ENCODE data around the gene FSTL5. TPM values are rescaled to one million over a fixed set of nuclear protein-coding genes. Genes with fewer than 3 reads are reported as not detected.
"Not testable (repeated sequence)": the region's sequence is repeated elsewhere in the genome, so short reads cannot be mapped to it uniquely, and the experiment has no call there.

The FSTL5 gene
- total RNA-seq, 1 experiment from 2014 or later: not detected

GRCh38 chr4:162104459-162105124 lies 59.2 kb downstream of the FSTL5 start:
- Histone ChIP-seq H4K20me1 (ENCODE audit: insufficient read depth) (peaks cover 2% of the 10 kb centered on the region; the same call in 1 of the 2 replicates), H3K27ac (ENCODE audit: low read depth, low read length) (no peak overlapping the region), H3K4me1 (ENCODE audit: control insufficient read depth in 1 of 2, insufficient read depth in 2 of 2, low read length in 2 of 2) (no peaks in the 10 kb centered on the region), H2AFZ (ENCODE audit: low read depth, low read length, poor library complexity, severe bottlenecking) (no peak overlapping the region), H3K4me3 (replicated peaks in 1 of 2; ENCODE audit: low read depth in 1 of 2, low read length in 2 of 2) (no peak overlapping the region), H3K27me3 (ENCODE audit: insufficient read depth, low read length) (no peaks in the 10 kb centered on the region), H3K9ac (ENCODE audit: low read length) (no peak overlapping the region), H3K9me3 (ENCODE audit: control insufficient read depth in 1 of 2, insufficient read depth in 1 of 2, low read depth in 1 of 2, low read length in 2 of 2) (no peaks in the 10 kb centered on the region), H3K36me3 (ENCODE audit: control insufficient read depth in 1 of 2, insufficient read depth in 2 of 2, low read length in 2 of 2) (no peaks in the 10 kb centered on the region), H3K4me2 (ENCODE audit: low read length) (no peak overlapping the region), H3K79me2 (ENCODE audit: insufficient read depth, low read length) (no peaks in the 10 kb centered on the region), H3K9me2 (ENCODE audit: insufficient read depth) (no peaks in the 10 kb centered on the region)
- DNase-seq (ENCODE audit: low read depth, low spot score) (no peak), ATAC-seq (no peak)
- ChIA-PET RAD21 (ENCODE audit: low non-redundant PET in 1 of 2, low total read pairs in 2 of 2, uncharacterized antibody in 2 of 2, unreplicated experiment in 2 of 2) (no interaction called here), CTCF (no interaction called here), POLR2A (no interaction called here)
- TF ChIP-seq CEBPB (IDR thresholded peaks at IDR 0.05; ENCODE audit: low read depth) (no peak), ZNF274 (IDR thresholded peaks at IDR 0.05; ENCODE audit: low read depth, low read length) (no peak)
- BruUV-seq (replicated peaks): no TSS peak
- intact Hi-C loops (cut with micrococcal nuclease): no loop called here

- BruUV-seq (replicated peaks); H3K4me3 ChIP-seq (replicated peaks in 1 of 2; ENCODE audit: low read depth in 1 of 2, low read length in 2 of 2); CTCF ChIA-PET; H3K79me2 ChIP-seq (ENCODE audit: insufficient read depth, low read length); DNase-seq (ENCODE audit: low read depth, low spot score); H3K36me3 ChIP-seq (ENCODE audit: control insufficient read depth in 1 of 2, insufficient read depth in 2 of 2, low read length in 2 of 2); ATAC-seq; H2AFZ ChIP-seq (ENCODE audit: low read depth, low read length, poor library complexity, severe bottlenecking); H3K9me3 ChIP-seq (ENCODE audit: control insufficient read depth in 1 of 2, insufficient read depth in 1 of 2, low read depth in 1 of 2, low read length in 2 of 2); H3K27ac ChIP-seq (ENCODE audit: low read depth, low read length); H3K27me3 ChIP-seq (ENCODE audit: insufficient read depth, low read length); H3K4me2 ChIP-seq (ENCODE audit: low read length); H3K4me1 ChIP-seq (ENCODE audit: control insufficient read depth in 1 of 2, insufficient read depth in 2 of 2, low read length in 2 of 2); H3K9me2 ChIP-seq (ENCODE audit: insufficient read depth); intact Hi-C loops (cut with micrococcal nuclease); RAD21 ChIA-PET (ENCODE audit: low non-redundant PET in 1 of 2, low total read pairs in 2 of 2, uncharacterized antibody in 2 of 2, unreplicated experiment in 2 of 2); POLR2A ChIA-PET; H3K9ac ChIP-seq (ENCODE audit: low read length); H4K20me1 ChIP-seq (ENCODE audit: insufficient read depth): not testable (repeated sequence)
Measured at GRCh38 chr4:162103908-162104307, 59.9 kb downstream of the FSTL5 start.

- Histone ChIP-seq H4K20me1 (ENCODE audit: insufficient read depth) (no peaks in the 10 kb centered on the region), H3K4me3 (replicated peaks in 1 of 2; ENCODE audit: low read depth in 1 of 2, low read length in 2 of 2) (no peak overlapping the region), H3K27ac (ENCODE audit: low read depth, low read length) (no peak overlapping the region), H3K27me3 (ENCODE audit: insufficient read depth, low read length) (no peaks in the 10 kb centered on the region), H3K36me3 (ENCODE audit: control insufficient read depth in 1 of 2, insufficient read depth in 2 of 2, low read length in 2 of 2) (no peaks in the 10 kb centered on the region), H3K9me2 (ENCODE audit: insufficient read depth) (no peaks in the 10 kb centered on the region), H2AFZ (ENCODE audit: low read depth, low read length, poor library complexity, severe bottlenecking) (no peak overlapping the region), H3K9ac (ENCODE audit: low read length) (no peak overlapping the region), H3K4me1 (ENCODE audit: control insufficient read depth in 1 of 2, insufficient read depth in 2 of 2, low read length in 2 of 2) (no peaks in the 10 kb centered on the region), H3K79me2 (ENCODE audit: insufficient read depth, low read length) (no peaks in the 10 kb centered on the region), H3K9me3 (ENCODE audit: control insufficient read depth in 1 of 2, insufficient read depth in 1 of 2, low read depth in 1 of 2, low read length in 2 of 2) (no peaks in the 10 kb centered on the region), H3K4me2 (ENCODE audit: low read length) (no peak overlapping the region)
- intact Hi-C loops (cut with micrococcal nuclease): no loop called here
- no TSS peak for BruUV-seq (replicated peaks)
- ChIA-PET POLR2A (no interaction called here), CTCF (no interaction called here), RAD21 (ENCODE audit: low non-redundant PET in 1 of 2, low total read pairs in 2 of 2, uncharacterized antibody in 2 of 2, unreplicated experiment in 2 of 2) (no interaction called here)
- ATAC-seq (no peak), DNase-seq (ENCODE audit: low read depth, low spot score) (no peak)
- TF ChIP-seq SIN3A (IDR thresholded peaks at IDR 0.05; ENCODE audit: low read depth) (no peak), CBX3 (IDR thresholded peaks at IDR 0.05; ENCODE audit: low read depth) (no peak), ATF3 (IDR thresholded peaks at IDR 0.05) (no peak), CTCF (IDR thresholded peaks at IDR 0.05 in 2 of 3, conservative IDR thresholded peaks at IDR 0.05 in 1 of 3; ENCODE audit: borderline replicate concordance in 1 of 3, insufficient read depth in 1 of 3, low read depth in 2 of 3, low read length in 2 of 3) (no peak), POLR2AphosphoS5 (IDR thresholded peaks at IDR 0.05; ENCODE audit: low read depth, low read length) (no peak), JUND (IDR thresholded peaks at IDR 0.05) (no peak), ELF1 (IDR thresholded peaks at IDR 0.05; ENCODE audit: borderline replicate concordance, low read depth) (no peak), ZNF274 (IDR thresholded peaks at IDR 0.05; ENCODE audit: low read depth, low read length) (no peak), SP1 (IDR thresholded peaks at IDR 0.05; ENCODE audit: low read depth) (no peak), EZH2 (IDR thresholded peaks at IDR 0.05) (no peak)
Measured at GRCh38 chr4:162102713-162103112, 61.1 kb downstream of the FSTL5 start.
